IgD-negative memory B cell (primary cell): ENCODE results near the gene MAP6. TPM values are rescaled to one million over a fixed set of nuclear protein-coding genes. Genes with fewer than 3 reads are reported as not detected.
"Not testable (repeated sequence)": the region's sequence is repeated elsewhere in the genome, so short reads cannot be mapped to it uniquely, and the experiment has no call there.

Source experiments
- H3K27ac Mint-ChIP-seq, 3 donors: one replicate each; pipeline ENCODE4 v1.8.0; 2020 to 2022; ENCODE audit warnings: mild to moderate bottlenecking in 3 of 3, mixed read lengths in 3 of 3, moderate library complexity in 1 of 3
- H3K27me3 Mint-ChIP-seq: one replicate; pipeline ENCODE4 v1.8.0; 2021; ENCODE audit warnings: mixed read lengths
- H3K36me3 Mint-ChIP-seq: one replicate; pipeline ENCODE4 v1.8.0; 2020; ENCODE audit warnings: mild to moderate bottlenecking, mixed read lengths
- H3K4me1 Mint-ChIP-seq, 3 donors: one replicate each; pipeline ENCODE4 v1.8.0; 2020 to 2022; ENCODE audit warnings: mixed read lengths in 3 of 3, mild to moderate bottlenecking in 1 of 3
- H3K4me3 Mint-ChIP-seq, 4 donors: one replicate each; pipeline ENCODE4 v1.8.0; 2020 to 2022; ENCODE audit warnings: mild to moderate bottlenecking in 4 of 4, mixed read lengths in 4 of 4, moderate library complexity in 3 of 4
- H3K9me3 Mint-ChIP-seq, 3 donors: one replicate each; pipeline ENCODE4 v1.8.0; 2020 to 2021; ENCODE audit warnings: mixed read lengths in 3 of 3, mild to moderate bottlenecking in 1 of 3
- polyA plus RNA-seq: library from polyadenylated mRNA; unstranded; fragments of 300-500 nt; fragmentation: Illumina TruSeq; gene quantifications from one replicate; pipeline ENCODE4 v1.2.3, GENCODE V29; 2021

Gene MAP6
- polyA plus RNA-seq: 0.53 TPM

DNA sequence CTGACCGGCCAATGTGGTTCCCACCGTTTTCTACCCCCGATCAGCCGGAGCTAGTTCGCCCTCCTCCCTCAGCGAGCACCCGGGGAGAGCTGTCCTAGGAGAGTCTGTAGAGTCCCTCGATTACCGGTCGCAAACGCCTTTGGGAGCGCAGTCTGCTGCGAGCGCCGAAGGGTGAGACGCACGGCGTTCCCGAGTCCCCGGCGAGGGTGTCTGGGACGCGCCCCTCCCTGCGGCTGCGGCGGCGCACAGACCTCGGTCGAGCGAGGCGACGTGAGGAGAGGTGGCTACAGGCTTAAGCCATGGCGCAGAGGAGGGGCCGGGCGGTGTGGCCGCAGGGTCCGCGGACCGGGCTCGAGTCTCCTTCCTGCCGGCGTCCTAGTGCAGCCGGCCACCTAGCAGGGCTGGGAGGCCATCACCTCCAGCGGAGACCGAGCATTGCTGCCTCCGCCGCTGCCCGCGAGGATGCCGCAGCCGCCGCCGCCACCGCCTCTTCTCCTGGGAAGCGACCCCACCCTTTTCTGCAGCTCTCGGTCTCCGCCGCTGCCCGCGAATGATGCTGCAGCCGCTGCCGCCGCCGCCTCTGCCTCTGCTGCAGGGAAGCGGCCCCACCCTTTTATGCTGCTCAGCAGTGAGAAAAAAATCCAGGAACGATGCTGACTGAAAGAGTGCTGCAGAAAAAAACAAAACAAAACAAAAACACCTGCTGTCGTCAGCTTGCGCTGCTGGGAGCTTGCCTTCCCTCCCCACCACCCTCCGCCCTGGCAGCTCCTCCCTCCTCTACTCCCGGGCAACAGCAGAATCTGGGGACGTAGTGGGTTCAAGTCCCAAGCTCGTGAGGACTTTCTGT lies at the start of gene MAP6:
MAP6 (minus strand) TSS at position 588 of the 847 bp plus-strand sequence. CDS start 669 bp downstream, outside the sequence.
- H3K27ac Mint-ChIP-seq: no peak within 1 kb of the TSS

DNA sequence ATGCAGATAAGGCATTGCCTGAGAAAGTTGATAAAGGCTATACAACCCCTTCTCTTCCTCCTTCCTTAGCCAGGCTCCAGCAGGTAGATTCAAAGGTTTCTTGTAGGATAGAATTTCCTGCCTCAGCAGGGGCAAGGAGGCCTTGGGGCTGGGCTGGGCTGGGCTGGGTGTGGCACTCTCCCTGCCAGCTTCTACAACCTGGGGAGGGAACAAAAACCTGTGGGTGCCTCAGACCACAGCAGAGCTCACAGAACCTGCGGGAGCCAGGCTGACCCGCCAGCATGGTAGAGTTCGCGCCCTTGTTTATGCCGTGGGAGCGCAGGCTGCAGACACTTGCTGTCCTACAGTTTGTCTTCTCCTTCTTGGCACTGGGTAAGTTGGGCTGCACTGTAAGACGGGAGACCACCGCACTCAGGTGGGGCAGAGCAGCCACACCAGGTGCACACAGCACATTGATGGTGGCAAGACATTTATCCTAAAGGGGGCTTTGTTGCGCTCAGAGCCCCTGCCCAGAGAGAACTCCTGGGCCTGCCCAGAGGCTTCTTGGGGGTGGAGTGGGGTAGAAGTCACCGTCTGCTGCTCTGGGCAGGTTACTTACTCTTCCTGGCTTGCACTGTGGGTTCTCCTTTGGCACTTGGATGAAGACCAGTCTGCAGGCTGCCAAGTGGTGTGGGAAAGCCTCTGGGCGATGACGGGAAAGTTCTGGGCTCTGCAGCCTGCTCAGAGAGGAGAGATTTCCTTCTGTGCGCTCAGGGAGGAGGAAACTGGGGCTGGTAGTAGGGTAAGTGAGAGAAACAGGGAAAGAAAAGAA lies 49.0 kb upstream of the MAP6 start, which contains the start of gene MOGAT2:
MOGAT2 (plus strand) TSS at position 231 of the 811 bp plus-strand sequence; CDS start at position 282, 51 bp downstream.
- no peaks in the 10 kb centered on the region for H3K36me3 Mint-ChIP-seq
- peak within 1 kb of the TSS in 1 of 4 donors; percentile 19 for H3K4me3 Mint-ChIP-seq
- no peaks in the 10 kb centered on the region for H3K4me1 Mint-ChIP-seq
- peak within 1 kb of the TSS in 2 of 3 donors; percentile 11 to 61 for H3K27ac Mint-ChIP-seq
- peaks cover 1% of the 10 kb centered on the region for H3K27me3 Mint-ChIP-seq
- H3K9me3 Mint-ChIP-seq: no peaks in the 10 kb centered on the region

More for the DNA sequence above, at the start of gene MAP6:
- Mint-ChIP-seq H3K9me3 (peaks cover 0 to 5% (median 0%) of the 10 kb centered on the region in 3 donors), H3K27me3 (peaks cover 34% of the 10 kb centered on the region), H3K4me3 (peak within 1 kb of the TSS; percentile 81 to 93 (median 88)), H3K4me1 (peaks cover 3 to 8% (median 5%) of the 10 kb centered on the region in 3 donors), H3K36me3 (no peaks in the 10 kb centered on the region)

DNA sequence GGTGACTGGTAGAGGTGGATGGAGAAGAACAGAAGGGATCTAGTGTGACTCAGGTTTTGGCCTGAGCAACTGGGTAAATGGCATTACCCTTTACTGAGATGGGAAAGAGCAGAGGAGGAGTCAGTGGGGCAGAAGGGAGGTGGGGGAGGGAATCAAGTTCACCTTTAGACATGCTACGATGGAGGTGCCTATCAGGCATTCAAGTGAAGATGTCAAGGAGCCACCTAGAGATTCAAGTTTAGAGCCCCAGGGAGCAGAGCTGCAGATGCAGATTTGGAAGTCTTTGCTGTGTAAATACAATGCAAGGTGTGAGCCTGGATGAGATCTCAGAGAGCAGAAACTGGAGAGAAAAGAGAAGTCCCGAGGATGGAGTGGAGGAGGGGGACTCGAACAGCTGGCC lies 47.8 kb upstream of the MAP6 start:
- peaks cover 1% of the 10 kb centered on the region for H3K27me3 Mint-ChIP-seq
- H3K9me3 Mint-ChIP-seq: no peaks in the 10 kb centered on the region
- no peak overlapping the region for H3K4me3 Mint-ChIP-seq
- H3K27ac Mint-ChIP-seq: peak overlapping the region in 2 of 3 donors; percentile 1 to 61
- no peaks in the 10 kb centered on the region for H3K36me3 Mint-ChIP-seq
- no peaks in the 10 kb centered on the region for H3K4me1 Mint-ChIP-seq

DNA sequence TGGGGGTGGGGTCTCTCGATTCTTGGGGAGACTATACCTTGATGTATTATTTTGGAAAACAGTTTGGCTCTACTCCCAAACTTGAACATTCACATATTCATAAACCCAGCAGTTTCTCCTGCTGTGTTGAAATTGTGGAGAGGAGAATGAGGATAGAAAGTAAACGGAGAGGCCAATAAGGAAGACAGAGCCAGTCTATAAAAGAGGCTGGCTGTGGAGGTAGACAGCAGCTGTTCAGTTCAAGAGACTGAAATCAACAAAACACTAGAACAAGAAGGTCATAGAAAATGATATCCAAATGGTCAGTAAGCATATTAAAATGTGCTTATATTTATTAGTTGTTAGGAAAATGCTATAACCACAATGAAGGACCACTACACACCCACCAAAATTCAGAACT lies 46.9 kb upstream of the MAP6 start:
- Mint-ChIP-seq H3K36me3 (no peaks in the 10 kb centered on the region), H3K27ac (no peak overlapping the region), H3K4me3 (no peak overlapping the region), H3K9me3 (no peaks in the 10 kb centered on the region), H3K27me3 (peaks cover 1% of the 10 kb centered on the region), H3K4me1 (no peaks in the 10 kb centered on the region)

DNA sequence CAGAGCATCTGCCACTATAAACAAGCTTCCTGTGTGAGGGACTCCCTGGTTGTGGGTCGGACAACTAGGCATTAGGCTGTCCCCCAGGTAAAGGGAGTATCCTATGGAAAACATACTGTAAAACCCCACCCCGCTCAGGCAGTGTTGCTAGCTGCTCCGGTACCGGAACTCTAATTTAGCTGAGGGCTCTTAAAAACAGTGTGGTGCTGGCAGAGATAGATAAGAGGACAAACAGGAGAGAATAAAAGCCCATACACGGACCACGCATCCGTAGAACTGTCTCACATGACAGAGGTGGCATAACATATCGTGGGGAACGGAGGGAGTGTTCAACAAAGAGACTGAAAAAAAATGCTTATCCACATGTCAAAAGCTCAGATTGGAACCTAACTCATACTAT lies 45.4 kb upstream of the MAP6 start:
- Mint-ChIP-seq H3K9me3 (no peaks in the 10 kb centered on the region), H3K27ac (no peak overlapping the region), H3K4me1 (no peaks in the 10 kb centered on the region), H3K4me3 (no peak overlapping the region), H3K36me3 (no peaks in the 10 kb centered on the region), H3K27me3 (peaks cover 1% of the 10 kb centered on the region)

DNA sequence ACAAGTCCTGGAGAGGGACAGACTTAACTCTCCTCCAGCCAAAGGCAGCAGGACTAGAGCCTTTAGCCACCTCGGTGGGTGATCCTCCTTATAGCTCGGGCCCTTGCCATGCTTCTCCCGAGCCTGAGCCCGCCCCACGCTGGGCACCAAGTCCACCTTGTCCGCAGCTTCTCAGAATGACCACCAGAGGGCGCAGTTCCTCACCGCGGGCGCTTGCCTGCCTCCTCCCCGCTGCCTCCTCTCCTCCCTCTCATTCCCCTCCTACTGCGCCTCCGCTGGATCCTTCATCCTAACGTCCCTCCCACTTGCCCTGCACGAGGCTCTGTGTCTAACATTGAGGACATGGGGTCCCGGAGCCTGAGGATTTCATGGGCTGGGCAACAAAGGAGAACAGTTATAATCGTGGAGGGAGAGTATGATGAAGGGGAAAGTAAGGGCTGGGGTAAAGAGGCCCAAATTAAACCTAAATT lies 37.5 kb upstream of the MAP6 start:
- Mint-ChIP-seq H3K4me1 (peaks cover 0 to 9% (median 9%) of the 10 kb centered on the region in 3 donors), H3K36me3 (no peaks in the 10 kb centered on the region), H3K27ac (no peak overlapping the region), H3K4me3 (peak overlapping the region in 1 of 4 donors; percentile 77), H3K9me3 (no peaks in the 10 kb centered on the region), H3K27me3 (peaks cover 3% of the 10 kb centered on the region)

DNA sequence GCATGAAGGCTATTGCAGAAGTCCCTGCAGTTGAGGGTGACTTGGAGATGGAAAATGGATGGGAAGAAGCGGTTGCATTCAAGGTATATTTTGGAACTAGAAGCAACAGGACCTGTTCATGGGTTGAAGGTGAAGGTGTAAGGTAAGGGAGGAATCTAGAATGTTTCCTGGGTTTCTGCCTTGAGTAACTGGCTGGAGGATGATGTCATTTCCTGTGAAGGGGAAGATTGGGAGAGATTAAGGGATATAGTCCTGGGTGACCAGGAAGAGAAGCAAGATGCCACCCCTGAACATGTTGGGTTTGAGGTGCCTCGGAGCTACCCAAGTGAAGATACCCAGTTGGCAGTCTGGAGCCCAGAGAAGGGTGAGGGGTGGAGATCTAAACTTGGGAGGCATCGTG lies 36.7 kb upstream of the MAP6 start:
- Mint-ChIP-seq H3K36me3 (no peaks in the 10 kb centered on the region), H3K9me3 (no peaks in the 10 kb centered on the region), H3K4me3 (no peak overlapping the region), H3K27me3 (peaks cover 3% of the 10 kb centered on the region), H3K27ac (no peak overlapping the region), H3K4me1 (peaks cover 0 to 9% (median 9%) of the 10 kb centered on the region in 3 donors)

DNA sequence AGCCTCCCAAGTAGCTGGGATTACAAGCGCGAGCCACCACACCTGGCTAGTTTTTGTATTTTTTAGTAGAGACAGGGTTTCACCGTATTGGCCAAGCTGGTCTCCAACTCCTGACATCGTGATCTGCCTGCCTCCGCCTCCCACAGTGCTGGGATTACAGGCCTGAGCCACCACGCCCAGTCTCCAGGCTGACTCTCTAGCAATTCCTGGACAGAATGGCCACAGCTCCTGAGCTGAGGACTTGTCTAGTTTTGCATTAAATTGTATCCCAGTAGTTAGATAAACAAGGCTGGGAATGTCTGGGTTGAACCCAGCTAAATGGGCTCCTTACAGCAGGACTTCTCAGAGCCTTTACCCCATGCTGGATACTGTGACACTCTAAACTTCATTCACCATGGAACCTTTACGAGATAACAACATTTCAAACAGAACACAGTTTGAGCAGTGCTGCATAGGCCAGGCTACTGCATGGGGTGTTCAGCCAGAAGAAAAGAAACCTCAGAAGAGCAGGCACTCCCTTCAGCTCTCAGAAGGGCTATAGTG lies 34.9 kb upstream of the MAP6 start:
- H3K27ac Mint-ChIP-seq: no peak overlapping the region
- no peak overlapping the region for H3K4me3 Mint-ChIP-seq
- no peaks in the 10 kb centered on the region for H3K36me3 Mint-ChIP-seq
- H3K27me3 Mint-ChIP-seq: peaks cover 8% of the 10 kb centered on the region
- H3K4me1 Mint-ChIP-seq: peaks cover 0 to 9% (median 9%) of the 10 kb centered on the region in 3 donors
- no peaks in the 10 kb centered on the region for H3K9me3 Mint-ChIP-seq

DNA sequence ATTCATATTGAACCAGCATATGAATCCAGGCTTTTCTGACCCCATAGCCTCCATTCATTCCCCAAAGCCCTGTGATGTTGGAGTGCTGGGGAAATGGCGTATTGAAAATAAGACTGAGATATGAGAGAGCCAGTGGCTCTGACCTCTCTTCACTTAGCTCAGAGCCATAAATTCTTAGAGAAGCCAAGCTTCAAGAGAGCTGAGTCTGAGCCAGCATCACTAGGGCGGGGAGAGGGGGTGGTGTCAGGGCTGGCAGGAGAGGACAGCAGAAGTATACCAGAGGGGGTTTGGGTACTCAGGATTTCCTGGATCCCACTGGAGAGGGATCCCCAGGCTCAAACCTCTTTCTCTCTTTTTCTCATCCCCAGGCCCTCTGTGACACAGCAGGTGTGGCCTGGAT lies 32.1 kb upstream of the MAP6 start:
- Mint-ChIP-seq H3K4me1 (peaks cover 0 to 11% (median 6%) of the 10 kb centered on the region in 3 donors), H3K9me3 (no peaks in the 10 kb centered on the region), H3K36me3 (no peaks in the 10 kb centered on the region), H3K27ac (no peak overlapping the region), H3K4me3 (no peak overlapping the region), H3K27me3 (peaks cover 8% of the 10 kb centered on the region)

DNA sequence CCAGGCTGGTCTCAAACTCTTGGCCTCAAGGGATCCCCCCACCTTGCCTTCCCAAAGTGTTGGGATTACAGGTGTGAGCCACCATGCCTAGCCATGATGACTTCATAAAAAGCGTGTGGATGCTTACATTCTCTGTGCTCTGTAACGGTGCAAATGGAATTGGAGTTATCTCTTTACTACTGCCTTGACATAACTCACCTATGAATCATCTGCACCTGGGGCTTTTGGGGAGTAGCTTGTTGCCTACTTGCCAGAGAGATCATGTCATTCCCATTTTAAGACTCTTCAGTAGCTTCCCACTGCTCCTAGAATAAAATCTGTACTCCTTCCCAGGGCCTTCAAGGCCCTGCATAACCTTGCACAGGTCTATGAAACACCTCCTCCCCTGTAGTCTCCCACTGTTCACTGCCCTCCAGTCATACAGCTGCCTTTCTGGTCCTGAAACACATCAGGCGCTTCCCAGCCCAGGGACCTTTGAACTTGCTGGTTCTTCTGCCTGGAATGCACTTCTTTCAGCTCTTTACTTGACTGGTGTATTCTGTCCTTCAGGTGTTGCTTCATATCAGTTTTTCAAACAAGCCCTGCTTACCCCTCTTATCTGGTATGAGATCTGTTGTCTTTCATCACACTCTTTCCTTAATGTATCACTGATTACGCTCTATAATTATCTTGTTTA lies 29.2 kb upstream of the MAP6 start:
- Mint-ChIP-seq H3K27me3 (peaks cover 6% of the 10 kb centered on the region), H3K4me1 (peaks cover 0 to 2% (median 0%) of the 10 kb centered on the region in 3 donors), H3K36me3 (peaks cover 2% of the 10 kb centered on the region), H3K27ac (no peak overlapping the region), H3K9me3 (no peaks in the 10 kb centered on the region), H3K4me3 (no peak overlapping the region)

DNA sequence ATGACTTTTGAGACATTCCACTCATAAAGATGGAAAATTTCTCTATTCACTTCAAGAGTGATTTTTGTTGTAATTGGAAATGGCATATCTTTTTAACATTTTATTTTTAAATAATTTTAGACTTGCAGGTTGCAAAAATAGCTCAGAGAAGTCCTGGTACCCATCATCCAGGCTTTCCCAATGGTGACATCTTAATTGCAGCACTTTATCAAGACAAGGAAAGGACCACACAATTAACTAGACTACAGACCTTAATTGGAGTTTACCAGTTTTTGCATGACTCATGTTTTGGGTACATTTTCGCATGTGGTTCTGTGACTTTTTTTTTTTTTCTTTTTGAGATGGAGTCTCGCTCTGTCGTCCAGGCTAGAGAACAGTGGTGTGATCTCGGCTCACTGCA lies 23.0 kb upstream of the MAP6 start:
- H3K27ac Mint-ChIP-seq: no peak overlapping the region
- peaks cover 0 to under 1% (median 0%) of the 10 kb centered on the region in 3 donors for H3K9me3 Mint-ChIP-seq
- H3K4me1 Mint-ChIP-seq: peaks cover 16 to 22% (median 17%) of the 10 kb centered on the region in 3 donors
- H3K4me3 Mint-ChIP-seq: no peak overlapping the region
- no peaks in the 10 kb centered on the region for H3K27me3 Mint-ChIP-seq
- H3K36me3 Mint-ChIP-seq: peaks cover 2% of the 10 kb centered on the region

DNA sequence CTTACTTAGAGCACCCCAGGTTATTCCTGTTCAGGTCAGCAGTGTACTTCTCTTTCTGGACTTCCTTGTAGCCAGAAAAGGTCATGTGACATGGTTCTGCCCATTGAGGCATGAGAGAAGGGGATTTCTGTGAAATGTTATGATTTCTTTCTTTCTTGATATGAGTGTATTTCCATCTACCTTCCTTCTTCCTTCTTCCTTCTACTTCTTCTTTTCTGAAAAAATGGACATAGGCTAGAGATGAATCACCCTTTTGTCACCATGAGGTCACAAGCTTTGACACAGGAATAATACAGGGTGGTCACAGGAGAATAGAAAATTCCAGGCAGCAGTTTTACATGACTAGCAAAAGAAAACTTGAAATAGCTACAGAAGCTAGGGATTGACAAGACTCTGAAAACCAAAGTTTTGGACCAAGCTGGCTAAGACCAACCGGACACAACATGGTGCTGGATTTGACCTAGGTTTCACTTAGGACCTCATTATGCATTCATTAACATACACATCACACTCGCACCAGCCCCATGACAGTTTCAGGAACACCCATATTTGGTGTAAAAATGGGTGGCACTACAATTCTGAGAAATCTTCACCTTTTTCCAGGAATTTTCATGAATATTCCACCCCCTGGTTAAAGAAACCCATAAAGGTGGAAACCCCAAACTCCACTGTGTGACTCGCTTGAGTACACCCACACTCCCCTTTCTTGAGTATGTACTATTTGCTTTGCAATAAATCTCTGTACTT lies 21.2 kb upstream of the MAP6 start:
- Mint-ChIP-seq H3K27ac (peak overlapping the region; percentile 76 to 84 (median 80)), H3K36me3 (peaks cover 6% of the 10 kb centered on the region), H3K4me1 (peaks cover 15 to 22% (median 16%) of the 10 kb centered on the region in 3 donors), H3K27me3 (peaks cover 3% of the 10 kb centered on the region), H3K9me3 (peaks cover 5 to 18% (median 12%) of the 10 kb centered on the region in 3 donors), H3K4me3 (peak overlapping the region; percentile 11 to 81 (median 65))

DNA sequence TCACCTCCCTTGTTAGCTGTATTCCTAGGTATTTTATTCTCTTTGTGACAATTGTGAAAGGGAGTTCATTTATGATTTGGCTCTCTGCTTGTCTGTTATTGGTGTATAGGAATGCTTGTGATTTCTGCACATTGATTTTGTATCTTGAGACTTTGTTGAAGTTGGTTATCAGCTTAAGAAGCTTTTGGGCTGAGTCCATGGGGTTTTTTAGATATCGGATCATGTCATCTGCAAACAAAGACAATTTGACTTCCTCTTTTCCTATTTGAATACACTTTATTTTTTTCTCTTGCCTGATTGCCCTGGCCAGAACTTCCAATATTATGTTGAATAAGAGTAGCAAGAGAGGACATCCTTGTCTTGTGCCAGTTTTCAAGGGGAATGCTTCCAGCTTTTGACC lies 15.0 kb upstream of the MAP6 start:
- H3K27me3 Mint-ChIP-seq, H3K4me3 Mint-ChIP-seq, H3K36me3 Mint-ChIP-seq, H3K27ac Mint-ChIP-seq, H3K4me1 Mint-ChIP-seq: not testable (repeated sequence)
- H3K9me3 Mint-ChIP-seq: peaks cover 7 to 33% (median 27%) of the 10 kb centered on the region in 3 donors

DNA sequence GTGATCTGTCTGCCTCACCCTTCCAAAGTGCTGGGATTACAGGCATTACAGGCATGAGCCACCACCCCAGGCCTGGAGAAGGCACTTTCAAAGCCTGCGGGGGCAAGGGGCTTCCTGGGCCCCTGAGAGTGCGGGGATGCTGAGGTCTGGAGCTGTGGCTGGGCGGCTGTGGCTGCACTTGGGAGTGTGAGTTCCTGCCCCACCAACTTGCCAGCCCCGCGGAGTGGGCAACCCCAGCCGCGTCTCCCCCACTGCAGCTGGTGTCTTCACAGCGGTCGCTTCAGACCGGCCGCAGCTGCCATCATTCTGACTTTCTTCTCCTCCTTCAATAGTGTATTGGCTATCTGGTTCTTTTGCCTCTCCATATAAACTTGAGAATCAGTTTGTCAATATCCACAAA lies 10.7 kb upstream of the MAP6 start:
- no peak overlapping the region for H3K27ac Mint-ChIP-seq
- no peaks in the 10 kb centered on the region for H3K36me3 Mint-ChIP-seq
- no peak overlapping the region for H3K4me3 Mint-ChIP-seq
- H3K27me3 Mint-ChIP-seq: peaks cover 5% of the 10 kb centered on the region
- peaks cover 0 to 6% (median 0%) of the 10 kb centered on the region in 3 donors for H3K4me1 Mint-ChIP-seq
- H3K9me3 Mint-ChIP-seq: peaks cover 2 to 14% (median 12%) of the 10 kb centered on the region in 3 donors
